Smooth muscle cell (in vitro differentiated cells): Measurements from ENCODE around the gene PTPRQ. TPM values are rescaled to one million over a fixed set of nuclear protein-coding genes. Genes with fewer than 3 reads are reported as not detected.
"Not testable (repeated sequence)": the region's sequence is repeated elsewhere in the genome, so short reads cannot be mapped to it uniquely, and the experiment has no call there.

Source experiments
- DNase-seq: peaks from one replicate; lab custom pipeline; 2025; ENCODE audit not compliant: unreplicated experiment; lab: John Stamatoyannopoulos, UW
- H2AFZ ChIP-seq: fragments of 200-600 bp; sonication (generic); 2 replicates; pipeline ENCODE4 v1.6.0; 2016; ENCODE audit warnings: antibody characterized with exemption, low read depth, mild to moderate bottlenecking
- H3F3A ChIP-seq: fragments of 200-600 bp; sonication (generic); 2 replicates; pipeline ENCODE4 v1.6.0; 2017; ENCODE audit warnings: antibody characterized with exemption, low read depth
- H3K27ac ChIP-seq: fragments of 200-600 bp; sonication (generic); 2 replicates; pipeline ENCODE4 v1.5.1; 2016; ENCODE audit warnings: low read depth, mild to moderate bottlenecking
- H3K27me3 ChIP-seq: fragments of 200-600 bp; sonication (generic); 2 replicates; pipeline ENCODE4 v1.6.1; 2016; ENCODE audit warnings: low read depth, mild to moderate bottlenecking
- H3K36me3 ChIP-seq: fragments of 200-600 bp; sonication (generic); 2 replicates; pipeline ENCODE4 v1.5.1; 2016; ENCODE audit warnings: low read depth
- H3K4me1 ChIP-seq: fragments of 200-600 bp; sonication (generic); 2 replicates; pipeline ENCODE4 v1.5.1; 2016; ENCODE audit warnings: low read depth
- H3K4me2 ChIP-seq: fragments of 200-600 bp; sonication (generic); 2 replicates; pipeline ENCODE4 v1.6.0; 2016; ENCODE audit warnings: mild to moderate bottlenecking
- H3K4me3 ChIP-seq: fragments of 200-600 bp; sonication (generic); 2 replicates; pipeline ENCODE4 v1.5.1; 2016; ENCODE audit warnings: mild to moderate bottlenecking
- H3K79me2 ChIP-seq: fragments of 200-600 bp; sonication (generic); 2 replicates; pipeline ENCODE4 v1.6.0; 2016; ENCODE audit warnings: low read depth, mild to moderate bottlenecking
- H3K9ac ChIP-seq: fragments of 200-600 bp; sonication (generic); 2 replicates; pipeline ENCODE4 v1.6.0; 2016; ENCODE audit warnings: low read depth
- H3K9me3 ChIP-seq: fragments of 200-600 bp; sonication (generic); replicated peaks from 2 replicates; pipeline ENCODE4 v1.5.1; 2016; ENCODE audit warnings: low read depth
- H4K20me1 ChIP-seq: fragments of 200-600 bp; sonication (generic); 2 replicates; pipeline ENCODE4 v1.6.0; 2016; ENCODE audit warnings: low read depth
- CTCF ChIP-seq: fragments of 200-600 bp; sonication (generic); IDR thresholded peaks from 2 replicates; pipeline ENCODE4 v1.5.1; 2017; ENCODE audit warnings: borderline replicate concordance, mild to moderate bottlenecking, antibody characterized with exemption; ENCODE audit not compliant: insufficient read depth, poor library complexity, severe bottlenecking
- WGBS: methylation state at CpG from one replicate; pipeline ENCODE4 v1.1.7; 2016; ENCODE audit warnings: low lambda C conversion rate; 5-methylcytosine and 5-hydroxymethylcytosine counted together
- polyA plus RNA-seq: library from polyadenylated mRNA; unstranded; fragments of >200 nt; fragmentation: Nextera tagmentation; extraction: Ambion mirVana; gene quantifications from 2 replicates; pipeline ENCODE4 v1.2.1, GENCODE V29; 2016
- total RNA-seq: library from RNA; depleted of rRNA; stranded (reverse); fragments of >200 nt; gene quantifications from 2 replicates; pipeline ENCODE4 v1.2.3, GENCODE V29; 2014

Gene PTPRQ
- total and polyA plus RNA-seq, 2 experiments from 2014 or later, result 0.04 TPM; not detected in 1

- Histone ChIP-seq H3K4me3 (no peak overlapping the region), H3K27ac (no peak overlapping the region), H3K4me2 (no peak overlapping the region), H4K20me1 (no peaks in the 10 kb centered on the region), H2AFZ (no peak overlapping the region), H3K36me3 (no peaks in the 10 kb centered on the region), H3K79me2 (no peaks in the 10 kb centered on the region), H3K9ac (no peak overlapping the region), H3K4me1 (no peaks in the 10 kb centered on the region), H3F3A (no peaks in the 10 kb centered on the region), H3K9me3 (no peaks in the 10 kb centered on the region), H3K27me3 (no peaks in the 10 kb centered on the region)
- no peak for TF ChIP-seq CTCF
- 93% methylated on average over 5 of the region's 5 CpGs for WGBS
- no peak for DNase-seq
Measured at GRCh38 chr12:80445083-80445793, 1.2 kb downstream of the PTPRQ start.

- no peak for TF ChIP-seq CTCF
- Histone ChIP-seq H4K20me1 (no peaks in the 10 kb centered on the region), H3K9ac (no peak overlapping the region), H2AFZ (no peak overlapping the region), H3K36me3 (no peaks in the 10 kb centered on the region), H3K4me1 (no peaks in the 10 kb centered on the region), H3K4me3 (no peak overlapping the region), H3K27ac (no peak overlapping the region), H3F3A (no peaks in the 10 kb centered on the region), H3K27me3 (no peaks in the 10 kb centered on the region), H3K79me2 (no peaks in the 10 kb centered on the region), H3K9me3 (no peaks in the 10 kb centered on the region), H3K4me2 (no peak overlapping the region)
- 97% methylated on average over 1 of the region's 1 CpG for WGBS
- no peak for DNase-seq
Measured at GRCh38 chr12:80456513-80456912, 12.5 kb downstream of the PTPRQ start.

DNA sequence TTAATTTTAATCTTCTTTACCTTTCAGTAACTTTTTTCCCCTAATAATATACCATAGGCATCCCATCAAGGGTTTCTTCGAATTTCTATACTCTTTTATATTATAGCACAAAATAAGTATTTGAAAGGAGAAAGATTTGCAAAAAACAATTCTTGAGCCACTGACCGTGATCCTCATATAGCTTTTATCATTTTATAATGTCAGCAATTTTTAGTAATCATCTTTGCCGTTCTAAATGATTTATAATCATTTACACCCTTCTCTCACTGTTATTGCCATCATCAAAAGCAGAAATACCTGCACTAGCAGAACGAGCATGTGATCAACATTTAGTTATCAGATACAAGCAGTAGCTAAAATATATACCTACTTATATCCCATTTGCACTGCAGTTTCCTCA is 16.9 kb downstream of the PTPRQ start:
- H2AFZ ChIP-seq, result no peak overlapping the region
- no peaks in the 10 kb centered on the region for H3K9me3 ChIP-seq
- no peaks in the 10 kb centered on the region for H3K36me3 ChIP-seq
- H3K27me3 ChIP-seq, result no peaks in the 10 kb centered on the region
- DNase-seq, result no peak
- H3K4me2 ChIP-seq, result no peak overlapping the region
- H3K4me1 ChIP-seq, result no peaks in the 10 kb centered on the region
- H3K9ac ChIP-seq, result no peak overlapping the region
- TF ChIP-seq CTCF, result no peak
- no peak overlapping the region for H3K4me3 ChIP-seq
- H4K20me1 ChIP-seq, result no peaks in the 10 kb centered on the region
- WGBS, result 87% methylated on average over 4 of the region's 4 CpGs
- H3F3A ChIP-seq, result no peaks in the 10 kb centered on the region
- no peak overlapping the region for H3K27ac ChIP-seq
- no peaks in the 10 kb centered on the region for H3K79me2 ChIP-seq

DNA sequence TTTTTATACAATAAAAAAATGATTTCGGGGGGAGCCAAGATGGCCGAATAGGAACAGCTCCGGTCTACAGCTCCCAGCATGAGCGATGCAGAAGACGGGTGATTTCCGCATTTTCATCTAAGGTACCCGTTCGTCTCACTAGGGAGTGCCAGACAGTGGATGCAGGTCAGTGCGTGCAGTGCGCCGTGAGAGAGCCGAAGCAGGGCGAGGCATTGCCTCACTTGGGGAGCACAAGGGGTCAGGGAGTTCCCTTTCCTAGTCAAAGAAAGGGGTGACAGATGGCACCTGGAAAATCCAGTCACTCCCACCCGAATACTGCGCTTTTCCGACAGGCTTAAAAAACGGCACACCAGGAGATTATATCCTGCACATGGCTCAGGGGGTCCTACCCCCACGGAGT is 17.8 kb downstream of the PTPRQ start:
- H3K36me3 ChIP-seq, H4K20me1 ChIP-seq, H3K27ac ChIP-seq, H3K27me3 ChIP-seq, DNase-seq, H3K4me1 ChIP-seq, H3F3A ChIP-seq, H3K9me3 ChIP-seq, H3K4me3 ChIP-seq, H2AFZ ChIP-seq, H3K79me2 ChIP-seq, H3K9ac ChIP-seq, H3K4me2 ChIP-seq: not testable (repeated sequence)
- WGBS, result 87% methylated on average over 18 of the region's 18 CpGs
